GM18951 (cell line): ENCODE measurements around the gene SACM1L.

Source experiments
- POLR2A ChIP-seq: IDR thresholded peaks from 4 replicates; pipeline ENCODE4 v1.6.1; 2011; ENCODE audit warnings: mild to moderate bottlenecking; ENCODE audit not compliant: insufficient read length, insufficient read depth; ENCODE audit errors: extremely low read depth
- in situ Hi-C: fragments of 300-500 bp; cut with MboI; formaldehyde crosslinking; loops from one replicate; pipeline ENCODE4 v1.12.0; 2022; ENCODE audit warnings: low sequenced_read_pairs, mixed read lengths, inconsistent platforms; ENCODE audit not compliant: unreplicated experiment

SACM1L gene

DNA sequence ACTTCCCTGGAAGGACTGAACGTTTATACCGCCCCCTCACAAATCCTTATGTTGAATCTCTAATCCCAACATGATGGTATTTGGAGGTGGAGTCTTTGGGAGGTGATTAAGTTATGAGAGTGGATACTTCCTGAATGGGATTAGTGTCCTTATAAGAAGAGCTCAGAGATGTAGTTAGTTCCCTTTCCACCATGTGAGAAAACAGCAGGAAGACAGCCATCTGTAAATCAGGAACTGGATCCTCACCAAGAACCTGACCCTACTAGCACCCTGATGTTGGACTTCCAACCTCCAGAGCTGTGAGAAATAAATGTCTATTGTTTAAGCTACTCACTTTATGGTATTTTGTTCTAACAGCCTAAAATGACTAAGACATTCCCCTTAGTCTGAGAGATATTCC, 33.3 kb upstream of the SACM1L start:
- in situ Hi-C loops = loop anchor here (25.0 kb wide), 1 partner anchor 619 kb away; the partner anchor contains the start of gene CLEC3B
- TF ChIP-seq POLR2A = no peak

DNA sequence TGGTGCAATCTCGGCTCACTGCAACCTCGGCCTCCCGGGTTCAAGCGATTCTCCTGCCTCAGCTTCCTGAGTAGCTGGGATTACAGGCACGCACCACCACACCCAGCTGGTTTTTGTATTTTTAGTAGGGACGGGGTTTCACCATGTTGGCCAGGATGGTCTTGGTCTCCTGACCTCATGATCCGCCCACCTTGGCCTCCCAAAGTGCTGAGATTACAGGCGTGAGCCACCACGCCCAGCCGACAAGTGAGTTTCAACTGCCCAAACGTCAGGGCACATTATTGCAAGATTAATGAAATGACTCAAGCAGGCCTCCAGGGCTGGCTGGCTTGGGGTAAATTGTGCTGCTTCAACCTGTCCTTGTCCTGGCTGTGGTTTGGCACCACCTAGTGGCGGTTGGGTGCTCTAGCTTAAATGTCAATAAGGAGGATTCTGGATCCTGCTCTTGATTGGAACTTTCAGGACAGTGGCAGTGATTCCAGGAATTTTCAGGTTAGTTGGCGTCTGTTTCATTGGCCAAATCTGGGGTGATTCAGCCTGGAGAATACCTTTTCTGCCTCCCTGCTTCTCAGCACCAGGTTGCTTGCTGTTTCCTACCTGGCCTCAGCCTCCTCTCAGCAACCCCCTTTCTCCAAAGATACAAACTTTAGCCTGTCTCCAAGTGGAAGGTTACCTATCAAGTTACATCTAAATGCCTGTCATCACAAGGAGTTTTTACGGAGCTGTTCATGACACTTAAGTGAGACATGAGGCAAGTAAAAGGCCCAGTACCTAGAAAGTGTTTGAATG, 32.4 kb upstream of the SACM1L start:
- no peak for TF ChIP-seq POLR2A
- in situ Hi-C loops = loop anchor here (25.0 kb wide), 1 partner anchor 619 kb away; the partner anchor contains the start of gene CLEC3B

DNA sequence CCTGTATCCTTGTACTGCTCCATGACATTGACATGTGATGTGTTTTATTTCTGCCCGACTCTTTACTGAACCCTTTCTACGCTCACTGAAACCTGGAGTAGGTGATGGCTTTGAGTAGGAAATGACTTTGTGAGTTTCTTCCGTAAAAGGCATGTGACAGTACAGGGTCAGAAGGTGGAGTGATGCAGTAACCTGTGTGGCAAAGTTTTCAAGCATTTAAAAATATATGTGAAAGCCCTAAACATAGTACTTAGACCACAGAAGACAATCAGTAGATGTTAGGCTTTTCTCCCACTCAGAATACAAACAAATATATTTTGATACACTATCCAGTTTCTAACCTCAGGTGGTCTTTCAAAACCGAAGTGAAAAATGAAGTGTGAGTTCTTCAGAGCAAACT, 31.3 kb upstream of the SACM1L start:
- in situ Hi-C loops = loop anchor here (25.0 kb wide), 1 partner anchor 621 kb away; the partner anchor contains the start of gene CLEC3B
- TF ChIP-seq POLR2A = no peak

DNA sequence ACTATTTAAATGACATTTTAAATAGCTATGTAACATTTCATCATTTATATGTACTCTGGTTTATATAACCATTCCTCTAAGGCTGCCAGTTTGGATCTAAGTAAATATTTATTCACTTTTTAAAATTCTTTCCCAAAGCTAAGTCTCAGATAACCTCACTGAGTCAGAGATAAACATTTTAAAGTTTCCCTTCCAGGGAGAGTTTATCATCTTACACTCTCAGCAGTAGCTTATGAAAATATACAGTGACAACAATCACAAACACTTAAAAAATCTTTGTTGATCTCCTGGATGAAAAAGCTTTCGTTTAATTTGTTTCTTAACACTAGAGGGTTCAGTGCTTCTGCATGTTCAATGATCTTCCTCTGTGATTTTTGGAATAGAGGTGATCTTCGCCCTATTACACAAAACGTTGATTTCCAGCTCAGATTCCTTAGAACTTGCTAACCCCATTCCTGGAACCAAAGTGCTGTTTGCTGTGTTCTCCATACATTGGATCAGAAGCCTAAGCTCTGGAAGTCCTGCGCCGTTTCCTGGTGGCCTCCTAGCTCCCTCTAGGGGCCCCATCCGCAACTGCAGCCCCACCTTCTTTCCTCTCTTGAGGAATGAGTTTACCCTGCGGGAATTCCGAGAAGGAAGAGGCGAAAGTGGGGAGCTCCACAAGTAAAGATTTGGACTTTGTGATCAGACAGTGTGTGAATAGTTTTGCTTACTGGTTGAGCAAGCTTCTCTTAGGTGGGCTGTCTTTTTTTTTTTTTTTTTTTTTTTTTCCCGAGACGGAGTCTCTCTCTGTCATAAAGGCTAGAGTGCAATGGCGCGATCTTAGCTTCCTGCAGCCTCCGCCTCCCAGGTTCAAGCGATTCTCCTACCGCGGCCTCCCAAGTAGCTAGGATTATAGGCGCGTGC, 29.3 kb upstream of the SACM1L start:
- no peak for TF ChIP-seq POLR2A
- in situ Hi-C loops = loop anchor here (10.0 to 25.0 kb wide), 3 partner anchors 125 to 623 kb away; partner anchors contain the start of gene CLEC3B

DNA sequence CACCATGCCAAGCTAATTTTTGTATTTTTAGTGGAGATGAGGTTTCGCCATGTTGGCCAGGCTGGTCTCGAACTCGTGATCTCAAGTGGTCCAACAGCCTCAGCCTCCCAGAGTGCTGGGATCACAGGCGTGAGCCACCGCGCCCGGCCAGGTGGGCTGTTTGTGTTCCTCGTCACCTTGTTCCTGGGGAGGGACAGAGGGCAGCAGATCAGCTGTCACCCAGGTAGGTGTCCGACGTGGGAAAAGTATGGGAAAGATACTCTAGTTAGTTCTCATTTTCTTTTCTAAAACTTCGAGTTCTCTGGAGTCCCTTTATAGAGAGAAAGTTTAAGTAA, 28.7 kb upstream of the SACM1L start:
- in situ Hi-C loops = loop anchor here (10.0 to 25.0 kb wide), 3 partner anchors 126 to 623 kb away; partner anchors contain the start of gene CLEC3B
- no peak for TF ChIP-seq POLR2A

DNA sequence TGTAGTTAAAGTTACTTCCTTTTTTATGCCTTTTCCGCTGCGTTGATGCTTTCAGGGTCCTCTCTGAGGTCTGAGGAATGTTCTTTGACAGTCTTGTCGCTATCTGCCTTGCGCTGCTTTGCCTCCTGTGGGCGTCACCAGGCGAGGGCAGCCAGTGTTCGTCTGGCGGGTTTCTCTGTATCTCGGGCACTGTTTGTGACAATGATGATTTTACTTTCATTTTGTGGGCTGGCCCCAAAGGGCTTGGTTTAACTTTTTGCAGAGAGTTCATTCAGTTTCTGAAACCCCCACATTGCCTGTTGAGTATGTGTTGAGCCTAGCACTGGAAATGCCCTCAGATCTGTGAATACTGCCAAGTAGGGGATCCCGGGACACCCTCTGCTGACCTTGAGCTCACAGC, 24.6 kb upstream of the SACM1L start:
- TF ChIP-seq POLR2A = no peak
- in situ Hi-C loops = loop anchor here (10.0 to 25.0 kb wide), 3 partner anchors 130 to 627 kb away; partner anchors contain the start of gene CLEC3B

DNA sequence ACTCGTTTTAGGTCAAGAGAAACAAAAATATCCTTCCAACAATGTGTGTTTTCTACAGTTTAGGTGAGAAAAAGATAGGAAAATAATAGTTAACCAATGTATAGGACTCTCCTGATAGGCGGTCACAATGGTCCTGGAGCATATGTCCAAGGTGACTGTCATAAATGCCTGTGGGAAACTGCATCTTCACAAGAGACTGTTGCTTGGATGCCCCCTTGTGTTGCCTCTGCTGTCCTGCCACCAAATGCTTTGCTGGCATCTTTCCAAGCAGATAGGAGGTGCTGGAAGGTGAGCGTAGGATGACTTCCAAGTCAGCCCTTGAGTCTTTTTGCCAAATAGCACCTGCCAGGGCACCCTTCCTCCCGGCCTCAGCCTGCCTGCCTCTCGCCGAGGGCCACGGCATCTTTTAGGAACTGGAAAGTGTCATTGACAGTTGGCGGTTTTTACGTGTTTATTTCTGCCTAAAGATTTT, 24.1 kb upstream of the SACM1L start:
- in situ Hi-C loops = loop anchor here (10.0 to 25.0 kb wide), 3 partner anchors 130 to 628 kb away; partner anchors contain the start of gene CLEC3B
- TF ChIP-seq POLR2A = no peak

DNA sequence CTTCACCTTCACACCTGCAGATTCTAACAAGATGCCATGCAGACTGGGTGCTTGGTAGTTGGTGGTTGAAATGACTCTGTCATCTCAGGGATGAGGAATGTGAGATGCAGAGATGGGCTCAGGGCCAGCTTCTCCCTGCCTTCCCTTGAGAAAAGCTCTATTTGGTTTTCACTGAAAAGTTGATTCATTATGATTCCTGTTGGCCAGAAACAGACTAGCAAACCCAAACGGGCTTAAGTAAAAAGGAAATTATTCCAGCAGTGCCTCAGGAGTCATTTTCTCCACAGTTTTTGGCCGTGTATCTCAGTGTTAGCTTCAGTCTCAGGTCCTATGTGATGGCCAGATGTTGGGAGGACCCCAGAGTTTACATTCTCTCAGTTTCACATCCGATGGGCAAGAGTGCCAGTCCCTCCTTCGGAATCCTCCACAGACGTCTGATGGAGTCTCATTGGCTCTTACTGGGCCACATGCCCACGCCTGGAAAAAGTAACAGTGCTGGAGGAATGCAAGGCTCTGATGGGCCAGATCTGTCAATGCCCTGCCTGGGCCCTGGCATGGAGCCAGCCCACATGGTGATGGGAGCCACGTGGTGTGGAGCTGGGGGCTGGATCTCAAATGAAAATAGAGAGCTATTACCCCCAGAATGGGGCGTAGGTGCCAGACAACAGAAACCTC, 22.3 kb upstream of the SACM1L start:
- in situ Hi-C loops = loop anchor here (10.0 to 25.0 kb wide), 3 partner anchors 132 to 630 kb away; partner anchors contain the start of gene CLEC3B
- TF ChIP-seq POLR2A = no peak

DNA sequence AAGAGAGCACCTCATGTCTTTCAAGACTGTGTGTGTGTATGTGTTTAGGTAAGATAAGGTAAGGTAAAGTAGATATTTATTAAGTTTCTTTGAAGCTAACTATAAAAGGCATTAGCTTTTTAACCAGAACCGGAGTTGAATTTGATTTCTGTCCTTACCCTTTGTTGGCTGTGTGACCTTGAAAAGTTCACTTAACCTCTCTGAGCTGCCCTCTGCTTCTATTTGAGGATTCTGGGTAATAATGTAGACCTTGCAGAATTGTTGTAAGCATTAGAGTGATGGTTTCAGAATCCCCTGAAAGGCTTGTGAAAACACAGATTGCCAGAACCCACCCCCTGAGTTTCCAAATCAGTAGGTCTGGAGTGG, 21.6 kb upstream of the SACM1L start:
- no peak for TF ChIP-seq POLR2A
- in situ Hi-C loops = loop anchor here (10.0 to 25.0 kb wide), 3 partner anchors 133 to 630 kb away; partner anchors contain the start of gene CLEC3B

DNA sequence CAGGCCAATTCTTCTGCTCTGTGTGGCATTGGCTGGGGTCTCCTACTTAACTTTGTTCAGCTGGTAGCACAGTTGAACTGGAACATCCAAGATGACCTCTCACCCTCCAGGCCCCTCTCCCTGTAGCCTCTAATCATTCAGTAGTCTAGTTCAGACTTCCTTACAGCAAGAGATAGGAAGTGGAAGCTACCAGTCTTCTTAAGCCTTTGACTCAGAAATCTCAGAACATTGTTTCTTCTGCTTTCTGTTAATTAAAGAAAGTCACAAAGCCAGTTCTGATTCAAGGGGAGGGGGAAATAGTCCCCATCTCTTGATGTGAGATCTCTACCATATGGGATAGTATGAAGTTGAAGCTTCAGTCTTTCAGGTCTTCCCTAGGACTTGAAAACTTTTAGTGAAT, 18.8 kb upstream of the SACM1L start:
- in situ Hi-C loops = loop anchor here (25.0 kb wide), 1 partner anchor 633 kb away; the partner anchor contains the start of gene CLEC3B
- TF ChIP-seq POLR2A = no peak

DNA sequence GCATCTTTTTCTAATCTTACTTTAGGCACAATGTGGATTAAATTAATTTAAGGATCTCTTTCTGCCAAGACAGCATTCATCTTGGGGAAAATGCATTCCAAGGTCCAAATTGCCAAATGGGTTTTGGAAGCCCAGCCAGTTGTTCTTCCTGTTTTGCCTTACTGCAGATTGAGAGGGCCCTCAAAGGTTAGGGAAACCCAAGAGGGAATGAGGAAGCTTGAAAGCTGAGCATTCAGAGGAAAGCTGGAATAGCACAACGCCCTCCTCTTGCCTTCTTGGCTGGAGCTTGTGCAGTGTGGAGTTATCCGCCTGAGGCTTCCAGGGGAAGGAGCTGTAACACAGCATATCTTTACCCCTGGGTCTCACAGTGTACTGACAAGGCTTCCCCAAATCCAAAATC, 18.2 kb upstream of the SACM1L start:
- no peak for TF ChIP-seq POLR2A

DNA sequence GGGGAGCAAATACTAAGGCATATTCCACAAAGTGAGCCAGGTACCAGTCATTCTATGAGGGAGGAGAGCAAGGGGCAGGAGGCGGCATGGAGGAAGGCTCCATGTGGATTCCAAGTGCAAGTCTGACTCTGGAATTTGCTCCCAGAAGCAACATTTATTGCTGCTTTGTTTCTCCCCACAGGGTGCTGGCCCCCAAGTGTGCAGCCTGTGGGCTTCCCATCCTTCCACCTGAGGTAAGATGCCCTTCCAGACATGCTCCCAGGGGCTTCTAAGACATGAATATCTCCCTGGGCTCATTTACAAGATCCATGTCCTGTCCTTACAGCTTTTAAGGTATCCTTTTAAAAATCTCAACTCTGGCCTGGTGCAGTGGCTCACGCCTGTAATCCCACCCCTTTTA, 15.9 kb upstream of the SACM1L start:
- in situ Hi-C loops = loop anchor here (25.0 kb wide), 1 partner anchor 636 kb away; the partner anchor contains the start of gene CLEC3B

More for the DNA sequence above, 18.2 kb upstream of the SACM1L start:
- in situ Hi-C loops = loop anchor here (25.0 kb wide), 1 partner anchor 634 kb away; the partner anchor contains the start of gene CLEC3B

DNA sequence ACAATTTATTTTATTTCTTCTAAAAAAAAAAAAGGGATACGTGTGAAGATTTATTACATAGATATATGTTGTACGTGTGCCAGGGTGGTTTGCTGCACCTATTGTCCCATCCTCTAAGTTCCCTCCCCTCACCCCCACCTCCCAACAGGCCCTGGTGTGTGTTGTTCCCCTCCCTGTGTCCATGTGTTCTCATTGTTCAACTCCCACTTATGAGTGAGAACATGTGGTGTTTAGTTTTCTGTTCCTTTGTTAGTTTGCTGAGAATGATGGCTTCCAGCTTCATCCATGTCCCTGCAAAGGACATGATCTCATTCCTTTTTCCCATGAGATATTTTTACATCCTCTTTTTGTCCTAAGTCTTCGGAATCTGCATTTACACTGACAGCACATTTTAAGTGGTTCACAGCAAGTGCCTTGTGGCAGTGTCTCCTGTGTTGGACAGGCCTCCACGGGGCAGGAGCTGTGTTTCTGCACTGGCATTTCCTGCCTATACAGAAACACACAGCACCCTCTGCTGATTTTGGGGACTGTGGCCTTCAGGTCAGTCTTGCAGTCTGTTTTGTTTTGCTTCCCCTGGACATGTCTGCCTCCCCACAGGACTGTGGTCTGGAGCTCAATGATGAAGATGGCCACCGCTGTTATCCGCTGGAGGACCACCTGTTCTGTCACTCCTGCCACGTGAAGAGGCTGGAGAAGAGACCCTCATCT, 12.7 kb upstream of the SACM1L start:
- in situ Hi-C loops = no loop called here
- TF ChIP-seq POLR2A = no peak

More for the DNA sequence above, 15.9 kb upstream of the SACM1L start:
- TF ChIP-seq POLR2A = no peak
